GM18951 (cell line): ENCODE measurements around the gene SLC25A22.

Experiments used
- POLR2A ChIP-seq: IDR thresholded peaks from 4 replicates; pipeline ENCODE4 v1.6.1; 2011; ENCODE audit warnings: mild to moderate bottlenecking; ENCODE audit not compliant: insufficient read length, insufficient read depth; ENCODE audit errors: extremely low read depth
- in situ Hi-C: fragments of 300-500 bp; cut with MboI; formaldehyde crosslinking; loops from one replicate; pipeline ENCODE4 v1.12.0; 2022; ENCODE audit warnings: low sequenced_read_pairs, mixed read lengths, inconsistent platforms; ENCODE audit not compliant: unreplicated experiment

Gene SLC25A22

GRCh38 chr11:798093-798713 lies at the start of gene SLC25A22:
TSS of gene SLC25A22 (minus strand) at chr11:798281. CDS start at chr11:795006, 3,275 bp downstream.
- peak; percentile 77 for TF ChIP-seq POLR2A
- in situ Hi-C loops = no loop called here

GRCh38 chr11:847876-848275 lies 49.8 kb upstream of the SLC25A22 start:
- in situ Hi-C loops = no loop called here
- TF ChIP-seq POLR2A = no peak

GRCh38 chr11:846496-847098 lies 48.5 kb upstream of the SLC25A22 start:
- TF ChIP-seq POLR2A = no peak
- in situ Hi-C loops = no loop called here

GRCh38 chr11:845872-846495 lies 47.9 kb upstream of the SLC25A22 start:
- in situ Hi-C loops = no loop called here
- no peak for TF ChIP-seq POLR2A

- TF ChIP-seq POLR2A = no peak
- in situ Hi-C loops = no loop called here
Observed at GRCh38 chr11:844693-845644, 46.9 kb upstream of the SLC25A22 start.

- in situ Hi-C loops = no loop called here
- no peak for TF ChIP-seq POLR2A
Observed at GRCh38 chr11:843818-844692, 46.0 kb upstream of the SLC25A22 start.

- TF ChIP-seq POLR2A = no peak
- in situ Hi-C loops = no loop called here
Observed at GRCh38 chr11:843086-843734, 45.1 kb upstream of the SLC25A22 start.

GRCh38 chr11:842370-843002 lies 44.4 kb upstream of the SLC25A22 start, which contains the start of the genes POLR2L and TSPAN4:
TSS of gene POLR2L (minus strand) at chr11:842529. CDS start at chr11:842508, 21 bp downstream.
TSS of gene TSPAN4 (plus strand) at chr11:842852. CDS start at chr11:850305, 7,453 bp downstream.
- in situ Hi-C loops = no loop called here
- peak; percentile 99 for TF ChIP-seq POLR2A

- in situ Hi-C loops = no loop called here
- TF ChIP-seq POLR2A = no peak
Observed at GRCh38 chr11:841981-842369, 43.9 kb upstream of the SLC25A22 start.

- no peak for TF ChIP-seq POLR2A
- in situ Hi-C loops = no loop called here
Observed at GRCh38 chr11:839875-840617, 42.0 kb upstream of the SLC25A22 start.

GRCh38 chr11:839280-839623 lies 41.2 kb upstream of the SLC25A22 start:
- no peak for TF ChIP-seq POLR2A
- in situ Hi-C loops = no loop called here
